K562 (cell line): ENCODE measurements around the gene FH. TPM values are rescaled to one million over a fixed set of nuclear protein-coding genes. Genes with fewer than 3 reads are reported as not detected.

Experiments used
- ATAC-seq: fragments of 200-7000 bp; cut with Tn5 transposase; 3 replicates; pipeline ENCODE4 v1.9.1; 2020; ENCODE audit warnings: moderate library complexity
- BruUV-seq: library from RNA; stranded (reverse); fragments of 400-500 nt; replicated peaks from 2 replicates; lab custom pipeline; 2021; lab: Mats Ljungman, UMichigan
- CTCF ChIA-PET: fragments of 300-600 bp; formaldehyde crosslinking; extraction: SDS; loops from one replicate; lab custom pipeline; 2021; ENCODE audit warnings: low intra/inter-chr PET ratio; lab: Yijun Ruan, JAX
- POLR2A ChIA-PET: fragments of 300-600, 350-650 bp; sonication (Branson Sonifier 250); formaldehyde crosslinking; extraction: SDS; loops from one replicate; lab custom pipeline; 2021; ENCODE audit warnings: antibody characterized with exemption, inconsistent platforms; lab: Yijun Ruan, JAX
- DNase-seq, 4 experiments: peaks; one replicate each; pipeline versions ENCODE4 v3.0.0 to v3.0.0-alpha.2; 2011 to 2018; ENCODE audit warnings: low spot score in 3 of 4, mixed read lengths in 3 of 4; ENCODE audit errors: extremely low read depth in 1 of 4
- FAIRE-seq: peaks from 2 replicates; lab custom pipeline; 2011; peaks lifted over from hg19 to GRCh38; lab: Jason Lieb, UNC
- H2AFZ ChIP-seq: 2 replicates; pipeline ENCODE4 v1.6.0; 2011; ENCODE audit warnings: low read depth, low read length, control low read depth, inconsistent platforms
- H3K27ac ChIP-seq: fragments of 200-600 bp; 3 replicates; pipeline ENCODE4 v1.8.0; 2011; ENCODE audit warnings: low read depth, mild to moderate bottlenecking, control low read depth, inconsistent platforms, low read length, moderate library complexity, mixed read lengths; ENCODE audit errors: extremely low read depth
- H3K27me3 ChIP-seq, 2 experiments: fragments of 300-600 bp in 1 of 2; 2 replicates in 1 of 2; 3 replicates in 1 of 2; pipeline versions ENCODE4 v1.6.0 to v1.8.0; 2011; ENCODE audit warnings: inconsistent platforms in 2 of 2, low read length in 2 of 2, mild to moderate bottlenecking in 1 of 2, mixed read lengths in 1 of 2, moderate library complexity in 1 of 2; ENCODE audit not compliant: control insufficient read depth in 2 of 2, insufficient read depth in 2 of 2
- H3K36me3 ChIP-seq: fragments of 300-600 bp; 3 replicates; pipeline ENCODE4 v1.8.0; 2011; ENCODE audit warnings: mild to moderate bottlenecking, low read length, inconsistent platforms; ENCODE audit not compliant: control insufficient read depth, insufficient read depth
- H3K4me1 ChIP-seq, 2 experiments: fragments of 200-600 bp in 1 of 2; replicated peaks in 1 of 2; 2 replicates in 1 of 2; 3 replicates in 1 of 2; pipeline versions ENCODE4 v1.5.1 to v1.8.0; 2011; ENCODE audit warnings: inconsistent platforms in 2 of 2, low read length in 2 of 2, mild to moderate bottlenecking in 1 of 2, mixed read lengths in 1 of 2, moderate library complexity in 1 of 2; ENCODE audit not compliant: control insufficient read depth in 2 of 2, insufficient read depth in 2 of 2
- H3K4me2 ChIP-seq: 2 replicates; pipeline ENCODE4 v1.6.1; 2011; ENCODE audit warnings: low read length, control low read depth, inconsistent platforms, mixed read lengths; ENCODE audit not compliant: insufficient read depth
- H3K4me3 ChIP-seq: fragments of 200-600 bp; sonication (generic), shearing (Covaris generic); 2 replicates; pipeline ENCODE4 v1.5.1; 2016; ENCODE audit warnings: control low read depth, inconsistent platforms
- H3K79me2 ChIP-seq: fragments of 200-600 bp; 3 replicates; pipeline ENCODE4 v1.8.0; 2011; ENCODE audit warnings: low read length, inconsistent platforms; ENCODE audit not compliant: control insufficient read depth, insufficient read depth
- H3K9ac ChIP-seq, 2 experiments: 2 replicates each; pipeline versions ENCODE4 v1.6.0 to v1.6.1; 2011; ENCODE audit warnings: low read depth in 2 of 2, low read length in 2 of 2, control low read depth in 1 of 2, inconsistent platforms in 1 of 2, mild to moderate bottlenecking in 1 of 2, mixed read lengths in 1 of 2; ENCODE audit not compliant: insufficient read depth in 1 of 2
- H3K9me1 ChIP-seq: one replicate; pipeline ENCODE4 v1.6.0; 2011; ENCODE audit warnings: inconsistent platforms, mild to moderate bottlenecking, low read length, moderate library complexity; ENCODE audit not compliant: control insufficient read depth, insufficient read depth
- H3K9me3 ChIP-seq: replicated peaks from 2 replicates; pipeline ENCODE4 v1.5.1; 2011; ENCODE audit warnings: low read depth, low read length, inconsistent platforms; ENCODE audit not compliant: control insufficient read depth, insufficient read depth
- H4K20me1 ChIP-seq: replicated peaks from 2 replicates; pipeline ENCODE4 v1.6.1; 2011; ENCODE audit warnings: low read length, inconsistent platforms, mixed read lengths; ENCODE audit not compliant: control insufficient read depth, insufficient read depth
- ESRRA ChIP-seq: fragments of 450-650 bp; IDR thresholded peaks from 2 replicates; pipeline ENCODE4 v1.6.1; 2014; ENCODE audit warnings: low read depth, mild to moderate bottlenecking, moderate library complexity, borderline replicate concordance
- HOMEZ ChIP-seq: fragments of 250-450 bp; sonication (Bioruptor Pico); IDR thresholded peaks from 2 replicates; pipeline ENCODE4 v1.4.0; 2020; ENCODE audit warnings: mild to moderate bottlenecking, moderate library complexity
- MCM2 ChIP-seq: fragments of 450-650 bp; IDR thresholded peaks from 2 replicates; pipeline ENCODE4 v1.6.1; 2017; ENCODE audit warnings: low read depth, mild to moderate bottlenecking
- RBBP5 ChIP-seq: fragments of 200-600 bp; sonication (generic); IDR thresholded peaks from 2 replicates; pipeline ENCODE4 v1.6.1; 2012; ENCODE audit warnings: borderline replicate concordance, mild to moderate bottlenecking, low read length, control low read depth, inconsistent platforms; ENCODE audit not compliant: insufficient read depth, poor library complexity, severe bottlenecking
- RBM15 ChIP-seq: fragments of 200-400 bp; formaldehyde crosslinking; IDR thresholded peaks from 2 replicates; pipeline ENCODE4 v1.6.1; 2018; ENCODE audit warnings: mild to moderate bottlenecking, low read length, moderate library complexity; ENCODE audit not compliant: insufficient read depth
- RBM25 ChIP-seq: fragments of 200-400 bp; formaldehyde crosslinking; IDR thresholded peaks from 2 replicates; pipeline ENCODE4 v1.6.1; 2018; ENCODE audit warnings: low read length, low read depth, moderate library complexity; ENCODE audit not compliant: severe bottlenecking
- RFX7 ChIP-seq: fragments of 250-450 bp; sonication (Bioruptor Pico); IDR thresholded peaks from 2 replicates; pipeline ENCODE4 v1.5.1; 2021; ENCODE audit warnings: mild to moderate bottlenecking
- SMARCB1 ChIP-seq: IDR thresholded peaks from 2 replicates; pipeline ENCODE4 v1.6.1; 2011; ENCODE audit warnings: improper control_type of control experiment, low read depth; ENCODE audit not compliant: insufficient read length
- SOX6 ChIP-seq: fragments of 450-650 bp; IDR thresholded peaks from 2 replicates; pipeline ENCODE4 v1.6.1; 2014; ENCODE audit warnings: mild to moderate bottlenecking
- SRSF1 ChIP-seq: fragments of 200-400 bp; formaldehyde crosslinking; IDR thresholded peaks from 2 replicates; pipeline ENCODE4 v1.6.1; 2017; ENCODE audit warnings: mild to moderate bottlenecking, low read depth, low read length, moderate library complexity
- XRCC3 ChIP-seq: fragments of 450-650 bp; IDR thresholded peaks from 2 replicates; pipeline ENCODE4 v1.6.1; 2017; ENCODE audit warnings: mild to moderate bottlenecking, moderate library complexity
- YBX1 ChIP-seq: fragments of 450-650 bp; IDR thresholded peaks from 2 replicates; pipeline ENCODE4 v1.7.1; 2016; ENCODE audit warnings: mild to moderate bottlenecking
- ZNF121 ChIP-seq: sonication (generic); formaldehyde crosslinking; conservative IDR thresholded peaks from 2 replicates; pipeline ENCODE4 v1.8.0; 2022; ENCODE audit warnings: missing genetic modification reagents
- ZNF23 ChIP-seq: fragments of 250-450 bp; sonication (Bioruptor Pico); IDR thresholded peaks from 2 replicates; pipeline ENCODE4 v1.4.0; 2020; ENCODE audit warnings: mild to moderate bottlenecking
- ZNF347 ChIP-seq: fragments of 450-650 bp; formaldehyde crosslinking; IDR thresholded peaks from 2 replicates; pipeline ENCODE4 v1.4.0; 2020; ENCODE audit warnings: low read depth, mild to moderate bottlenecking, moderate library complexity
- ZSCAN29 ChIP-seq: fragments of 450-650 bp; IDR thresholded peaks from 2 replicates; pipeline ENCODE4 v1.6.1; 2017
- WGBS: fragments of 100-300 bp; shearing (Covaris generic); methylation state at CpG from one replicate; pipeline ENCODE4 v1.1.6; 2016; ENCODE audit warnings: low coverage, mixed read lengths; ENCODE audit not compliant: insufficient coverage; ENCODE audit errors: missing lambda C conversion rate; 5-methylcytosine and 5-hydroxymethylcytosine counted together
- in situ Hi-C: fragments of 300-500 bp; cut with MboI; formaldehyde crosslinking; loops from 4 replicates; pipeline ENCODE4 v1.15.0; 2018; ENCODE audit warnings: inconsistent platforms, mixed read lengths
- intact Hi-C: fragments of 100-400 bp; cut with micrococcal nuclease; formaldehyde crosslinking; loops from 2 replicates; pipeline ENCODE4 v1.14.2; 2022
- polyA plus RNA-seq, 8 experiments: library from polyadenylated mRNA; depleted of rRNA in 4 of 8; stranded (reverse) in 5 of 8; unstranded in 3 of 8; fragments of >200 nt; fragmentation: Nextera tagmentation in 2 of 8; fragmentation: Illumina TruSeq in 1 of 8; extraction: Ambion mirVana in 2 of 8; extraction: Trizol in 1 of 8; gene quantifications; 2 replicates each; pipeline versions ENCODE4 v1.2.1 to v1.2.3, GENCODE V29; 2011 to 2014; ENCODE audit warnings: inconsistent platforms in 1 of 8, missing spikeins in 1 of 8
- total RNA-seq, 7 experiments: library from RNA; depleted of rRNA in 6 of 7; stranded (reverse); fragments of >200 nt in 6 of 7; fragmentation: Illumina TruSeq in 2 of 7; extraction: Trizol in 2 of 7; gene quantifications; 2 replicates each; pipeline versions ENCODE4 v1.2.1 to v1.2.3, GENCODE V29; 2011 to 2021; ENCODE audit warnings: low replicate concordance in 1 of 7
- TF ChIP-seq, protein P1 (sequence below): fragments of 250-450 bp; sonication (Bioruptor Pico); IDR thresholded peaks from 2 replicates; pipeline ENCODE4 v1.5.0; 2021

FH gene
- total and polyA plus RNA-seq, 9 of the 15 experiments (the other 6 are each of a cell fraction or from before 2014, with no cell fraction given): 117 to 240 (median 211) TPM

GRCh38 chr1:241548008-241548407 lies 28.5 kb upstream of the FH start:
- Histone ChIP-seq H3K4me3 (no peak overlapping the region), H3K4me1 (peaks cover 0 to 9% of the 10 kb centered on the region in 2 experiments; a peak in 2 of 5 replicates), H3K9ac (no peak overlapping the region), H3K9me1 (no peaks in the 10 kb centered on the region), H3K27ac (no peak overlapping the region), H3K9me3 (no peaks in the 10 kb centered on the region), H4K20me1 (no peaks in the 10 kb centered on the region)
- whole genome bisulfite sequencing: 31% methylated on average over 2 of the region's 2 CpGs
- no peak for FAIRE-seq
- no TSS peak for BruUV-seq
- intact Hi-C loops: no loop called here
- ATAC-seq: no peak
- in situ Hi-C loops: no loop called here
- TF ChIP-seq MCM2 (no peak), RFX7 (CRISPR knock-in tag) (no peak), ESRRA (no peak), ZNF347 (CRISPR knock-in tag) (no peak), SOX6 (no peak), RBBP5 (no peak), HOMEZ (CRISPR knock-in tag) (no peak), XRCC3 (no peak), ZNF23 (CRISPR knock-in tag) (no peak), RBM25 (peak; percentile 55), RBM15 (no peak), SRSF1 (no peak), ZSCAN29 (no peak), ZNF121 (CRISPR knock-in tag) (peak; percentile 86), SMARCB1 (no peak), YBX1 (no peak)
- TF ChIP-seq, protein P1, sequence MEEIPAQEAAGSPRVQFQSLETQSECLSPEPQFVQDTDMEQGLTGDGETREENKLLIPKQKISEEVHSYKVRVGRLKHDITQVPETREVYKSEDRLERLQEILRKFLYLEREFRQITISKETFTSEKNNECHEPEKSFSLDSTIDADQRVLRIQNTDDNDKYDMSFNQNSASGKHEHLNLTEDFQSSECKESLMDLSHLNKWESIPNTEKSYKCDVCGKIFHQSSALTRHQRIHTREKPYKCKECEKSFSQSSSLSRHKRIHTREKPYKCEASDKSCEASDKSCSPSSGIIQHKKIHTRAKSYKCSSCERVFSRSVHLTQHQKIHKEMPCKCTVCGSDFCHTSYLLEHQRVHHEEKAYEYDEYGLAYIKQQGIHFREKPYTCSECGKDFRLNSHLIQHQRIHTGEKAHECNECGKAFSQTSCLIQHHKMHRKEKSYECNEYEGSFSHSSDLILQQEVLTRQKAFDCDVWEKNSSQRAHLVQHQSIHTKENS (CRISPR knock-in tag): no peak
- TF ChIP-seq, all 486 proteins: peak for 2
- DNase-seq: no peak
- Histone ChIP-seq H2AFZ (no peak overlapping the region), H3K4me2 (no peak overlapping the region), H3K79me2 (no peaks in the 10 kb centered on the region), H3K27me3 (no peaks in the 10 kb centered on the region), H3K36me3 (no peaks in the 10 kb centered on the region)
- CTCF ChIA-PET: no interaction called here
- POLR2A ChIA-PET: no interaction called here
